GM12892 (cell line): ENCODE results near the gene RRP7A.

Source experiments
- POLR2A ChIP-seq: IDR thresholded peaks from 2 replicates; pipeline ENCODE4 v1.6.1; 2011; ENCODE audit warnings: low read depth, low read length, control low read depth
- TAF1 ChIP-seq: IDR thresholded peaks from 2 replicates; pipeline ENCODE4 v1.6.1; 2011; ENCODE audit warnings: low read depth, mild to moderate bottlenecking, control low read depth, low read length, borderline replicate concordance

- TF ChIP-seq TAF1 (no peak), POLR2A (no peak)
Observed at GRCh38 chr22:42544686-42545085, 25.1 kb upstream of the RRP7A start.
